RWPE2 (cell line): ENCODE data around the gene CPB1.

ENCODE experiments used
- ATAC-seq: fragments of 200-7000 bp; cut with Tn5 transposase; 3 replicates; pipeline ENCODE4 v1.9.1; 2021; ENCODE audit warnings: low read depth
- DNase-seq: peaks from one replicate; pipeline ENCODE4 v3.0.0-alpha.2; 2020; ENCODE audit warnings: low spot score
- H3K27ac ChIP-seq: fragments of 450-650 bp; 2 replicates; pipeline ENCODE4 v1.5.1; 2017; ENCODE audit warnings: mild to moderate bottlenecking; ENCODE audit not compliant: poor library complexity, severe bottlenecking
- H3K27me3 ChIP-seq: fragments of 250-450 bp; sonication (Bioruptor Pico); 2 replicates; pipeline ENCODE4 v1.5.1; 2021; ENCODE audit warnings: mild to moderate bottlenecking, moderate library complexity; ENCODE audit not compliant: insufficient read depth, poor library complexity, severe bottlenecking
- H3K36me3 ChIP-seq: fragments of 250-450 bp; sonication (Bioruptor Pico); 2 replicates; pipeline ENCODE4 v1.5.1; 2020; ENCODE audit warnings: low read depth, mild to moderate bottlenecking, moderate library complexity
- H3K4me1 ChIP-seq: fragments of 250-450 bp; sonication (Bioruptor Pico); 2 replicates; pipeline ENCODE4 v1.5.1; 2021; ENCODE audit warnings: mild to moderate bottlenecking, moderate library complexity; ENCODE audit not compliant: insufficient read depth, poor library complexity, severe bottlenecking
- H3K4me3 ChIP-seq: fragments of 250-450 bp; sonication (Bioruptor Pico); 2 replicates; pipeline ENCODE4 v1.5.1; 2021; ENCODE audit warnings: mild to moderate bottlenecking, moderate library complexity; ENCODE audit not compliant: severe bottlenecking
- H3K9me3 ChIP-seq: fragments of 250-450 bp; sonication (Bioruptor Pico); 2 replicates; pipeline ENCODE4 v1.5.1; 2021; ENCODE audit warnings: mild to moderate bottlenecking, moderate library complexity; ENCODE audit not compliant: severe bottlenecking
- CTCF ChIP-seq: fragments of 450-650 bp; IDR thresholded peaks from one replicate; pipeline ENCODE4 v1.5.1; 2017; ENCODE audit warnings: mild to moderate bottlenecking, moderate library complexity; ENCODE audit not compliant: poor library complexity, severe bottlenecking

The CPB1 gene

DNA sequence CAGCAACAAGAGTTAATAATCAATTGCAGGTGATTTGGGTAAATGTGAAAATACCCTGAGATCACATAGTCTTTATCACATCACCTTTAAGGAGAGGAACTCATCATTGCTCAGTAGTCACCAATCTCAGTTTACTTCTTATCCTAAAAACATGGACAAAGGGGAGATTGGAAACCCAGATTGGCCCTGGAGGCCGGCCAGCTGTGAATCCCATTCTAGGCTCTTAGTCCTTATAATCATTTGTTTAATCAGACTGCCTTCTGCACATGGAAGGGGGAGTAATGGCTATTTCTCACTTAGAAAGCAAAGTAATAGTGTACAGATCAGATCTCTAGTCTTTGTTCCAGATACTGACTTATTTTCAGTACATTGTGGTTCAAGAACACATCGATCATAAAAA lies 37.2 kb upstream of the CPB1 start:
- Histone ChIP-seq H3K27me3 (peaks cover 5% of the 10 kb centered on the region), H3K9me3 (no peaks in the 10 kb centered on the region), H3K4me3 (no peak overlapping the region), H3K27ac (no peak overlapping the region), H3K4me1 (no peaks in the 10 kb centered on the region), H3K36me3 (no peaks in the 10 kb centered on the region)
- DNase-seq (no peak), ATAC-seq (no peak)
- TF ChIP-seq CTCF, result no peak

DNA sequence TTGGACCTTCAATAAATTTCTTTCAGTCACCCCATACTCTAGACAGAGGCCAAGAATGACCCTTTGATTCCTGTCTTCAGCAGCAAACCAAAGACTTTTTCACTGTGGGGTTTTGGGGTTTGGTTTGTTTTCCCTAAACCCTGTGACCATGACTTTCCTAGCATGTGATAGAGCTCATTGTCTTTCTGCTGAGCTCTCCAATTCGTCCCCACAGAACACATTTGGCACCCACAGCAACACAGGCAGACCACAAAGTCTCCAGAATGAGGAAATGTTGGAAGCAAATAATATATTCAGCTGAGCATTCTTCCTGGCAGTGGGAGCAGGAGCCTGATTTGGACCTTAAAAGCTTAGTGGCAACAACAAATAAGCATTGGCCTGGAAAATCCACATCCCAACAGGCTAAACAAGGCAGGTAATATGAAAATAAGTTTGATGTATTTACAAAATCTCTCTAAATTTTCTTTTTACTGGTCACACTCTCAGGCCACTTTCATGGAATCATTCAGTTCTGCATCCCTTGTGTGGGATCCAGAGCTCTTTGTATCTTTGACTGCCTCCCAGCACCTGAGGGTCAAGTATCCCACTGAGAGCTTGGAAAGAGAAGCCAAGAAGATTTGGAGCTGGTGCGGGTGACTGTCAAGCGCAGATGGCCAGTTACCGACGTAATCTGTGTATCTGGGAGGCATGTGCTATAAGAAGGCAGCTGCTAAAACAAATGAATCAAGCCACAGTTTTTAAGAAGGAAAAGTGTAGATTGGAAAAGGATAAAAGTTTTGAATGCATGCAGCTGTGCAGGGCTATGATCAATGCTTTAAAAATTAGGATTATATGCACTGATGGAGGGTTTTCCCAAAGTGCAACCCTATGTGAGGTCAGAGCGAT lies 36.5 kb upstream of the CPB1 start:
- Histone ChIP-seq H3K4me3 (no peak overlapping the region), H3K27ac (no peak overlapping the region), H3K36me3 (no peaks in the 10 kb centered on the region), H3K4me1 (no peaks in the 10 kb centered on the region), H3K27me3 (peaks cover 5% of the 10 kb centered on the region), H3K9me3 (no peaks in the 10 kb centered on the region)
- TF ChIP-seq CTCF, result no peak
- DNase-seq (no peak), ATAC-seq (no peak)

GRCh38 chr3:148791920-148792319 lies 35.7 kb upstream of the CPB1 start:
- peaks cover 5% of the 10 kb centered on the region for H3K27me3 ChIP-seq
- H3K27ac ChIP-seq, result no peak overlapping the region
- no peak for TF ChIP-seq CTCF
- H3K36me3 ChIP-seq, result no peaks in the 10 kb centered on the region
- H3K4me1 ChIP-seq, result no peaks in the 10 kb centered on the region
- H3K9me3 ChIP-seq, result no peaks in the 10 kb centered on the region
- H3K4me3 ChIP-seq, result no peak overlapping the region
- no peak for ATAC-seq
- no peak for DNase-seq

DNA sequence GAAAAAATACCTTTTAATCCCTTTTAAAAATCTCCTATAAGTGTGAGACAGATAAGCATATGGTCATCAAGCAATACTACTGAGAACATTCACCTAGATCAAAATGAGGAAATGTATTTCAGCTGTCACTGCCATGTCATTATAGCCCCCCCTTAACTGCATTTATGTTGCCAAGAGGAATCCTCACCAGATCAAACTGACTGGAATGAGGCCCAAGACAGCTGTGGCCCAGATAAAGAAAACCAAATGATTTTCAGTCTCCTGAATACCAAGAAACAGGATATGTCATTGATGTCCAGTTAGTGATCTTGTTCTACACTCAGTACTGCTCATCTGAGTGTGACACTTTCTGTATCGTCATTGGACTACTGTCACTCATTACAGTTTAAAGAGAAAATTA lies 35.1 kb upstream of the CPB1 start:
- no peak for DNase-seq
- TF ChIP-seq CTCF, result no peak
- Histone ChIP-seq H3K27me3 (peaks cover 5% of the 10 kb centered on the region), H3K9me3 (no peaks in the 10 kb centered on the region), H3K4me3 (no peak overlapping the region), H3K4me1 (no peaks in the 10 kb centered on the region), H3K36me3 (no peaks in the 10 kb centered on the region), H3K27ac (no peak overlapping the region)
- no peak for ATAC-seq

DNA sequence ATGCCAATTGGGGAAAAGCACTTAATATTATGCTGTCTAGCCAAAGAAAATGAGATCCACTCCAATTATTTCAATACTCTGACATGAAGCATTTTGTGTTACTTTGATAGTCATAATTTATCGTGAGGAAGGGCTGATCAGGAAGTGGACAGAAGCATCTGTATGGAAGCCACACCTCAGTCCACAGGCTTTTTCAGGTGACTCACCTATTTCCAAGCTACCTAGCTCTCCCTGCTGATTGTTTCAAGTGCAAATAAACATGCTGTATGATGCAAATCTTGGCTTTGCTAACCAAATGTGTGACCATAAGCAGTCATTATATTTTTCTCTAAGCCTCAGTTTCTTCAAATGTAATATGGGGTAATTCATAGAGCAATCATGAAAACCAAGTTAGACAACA lies 30.8 kb upstream of the CPB1 start:
- H3K4me1 ChIP-seq, result no peaks in the 10 kb centered on the region
- no peaks in the 10 kb centered on the region for H3K36me3 ChIP-seq
- no peaks in the 10 kb centered on the region for H3K27me3 ChIP-seq
- H3K4me3 ChIP-seq, result no peak overlapping the region
- ATAC-seq (peak; percentile 81), DNase-seq (no peak)
- no peak for TF ChIP-seq CTCF
- H3K27ac ChIP-seq, result no peak overlapping the region
- H3K9me3 ChIP-seq, result no peaks in the 10 kb centered on the region
